Astrocyte of the spinal cord (primary cell): ENCODE results near the gene RBMY1A1.
"Not testable (repeated sequence)": the region's sequence is repeated elsewhere in the genome, so short reads cannot be mapped to it uniquely, and the experiment has no call there.

Experiments used
- DNase-seq: peaks from one replicate; pipeline ENCODE4 v3.0.0; 2011; ENCODE audit warnings: low read depth, low spot score
- H3K4me3 ChIP-seq: 2 replicates; pipeline ENCODE4 v1.5.1; 2011; ENCODE audit warnings: low read depth, mild to moderate bottlenecking, low read length, moderate library complexity
- in situ Hi-C: cut with HindIII; loops from 2 replicates; pipeline ENCODE4 v1.10.0; 2017; ENCODE audit warnings: low sequenced_read_pairs
- TF ChIP-seq, protein P1 (sequence below): IDR thresholded peaks from 2 replicates; pipeline ENCODE4 v1.5.1; 2012; ENCODE audit warnings: low read depth, mild to moderate bottlenecking, low read length, inconsistent platforms

Gene RBMY1A1

DNA sequence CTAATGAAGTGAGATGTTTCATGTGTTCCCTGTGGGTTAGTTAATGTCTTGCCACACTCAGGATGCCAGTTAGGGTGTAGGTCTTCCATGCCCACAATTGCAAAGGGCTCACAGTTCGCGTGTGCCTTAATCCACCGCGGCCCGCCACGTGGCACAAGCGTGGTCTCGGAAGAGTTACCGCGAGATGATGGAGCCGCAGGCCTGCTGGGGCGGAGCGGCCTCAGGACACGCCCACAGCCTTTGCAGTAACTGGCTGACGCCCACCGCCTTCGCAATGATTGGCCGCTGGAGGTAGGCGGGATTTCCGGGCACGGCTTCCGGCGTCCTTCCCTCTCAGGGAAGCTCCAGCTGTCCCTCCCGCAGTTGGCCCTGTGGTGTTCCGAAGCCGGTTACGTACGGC is at the start of gene RBMY1A1:
RBMY1A1 (plus strand) TSS at position 301 of the 400 bp plus-strand sequence. CDS start 2,013 bp downstream, outside the sequence.
- in situ Hi-C loops: not testable (repeated sequence)

DNA sequence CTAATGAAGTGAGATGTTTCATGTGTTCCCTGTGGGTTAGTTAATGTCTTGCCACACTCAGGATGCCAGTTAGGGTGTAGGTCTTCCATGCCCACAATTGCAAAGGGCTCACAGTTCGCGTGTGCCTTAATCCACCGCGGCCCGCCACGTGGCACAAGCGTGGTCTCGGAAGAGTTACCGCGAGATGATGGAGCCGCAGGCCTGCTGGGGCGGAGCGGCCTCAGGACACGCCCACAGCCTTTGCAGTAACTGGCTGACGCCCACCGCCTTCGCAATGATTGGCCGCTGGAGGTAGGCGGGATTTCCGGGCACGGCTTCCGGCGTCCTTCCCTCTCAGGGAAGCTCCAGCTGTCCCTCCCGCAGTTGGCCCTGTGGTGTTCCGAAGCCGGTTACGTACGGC is 23.6 kb upstream of the RBMY1A1 start, which contains the start of gene RBMY1B:
RBMY1B (plus strand) TSS at position 301 of the 400 bp plus-strand sequence. CDS start 2,013 bp downstream, outside the sequence.
- DNase-seq, in situ Hi-C loops, H3K4me3 ChIP-seq: not testable (repeated sequence)

More for the DNA sequence above, at the start of gene RBMY1A1:
- not testable (repeated sequence) for DNase-seq, H3K4me3 ChIP-seq

DNA sequence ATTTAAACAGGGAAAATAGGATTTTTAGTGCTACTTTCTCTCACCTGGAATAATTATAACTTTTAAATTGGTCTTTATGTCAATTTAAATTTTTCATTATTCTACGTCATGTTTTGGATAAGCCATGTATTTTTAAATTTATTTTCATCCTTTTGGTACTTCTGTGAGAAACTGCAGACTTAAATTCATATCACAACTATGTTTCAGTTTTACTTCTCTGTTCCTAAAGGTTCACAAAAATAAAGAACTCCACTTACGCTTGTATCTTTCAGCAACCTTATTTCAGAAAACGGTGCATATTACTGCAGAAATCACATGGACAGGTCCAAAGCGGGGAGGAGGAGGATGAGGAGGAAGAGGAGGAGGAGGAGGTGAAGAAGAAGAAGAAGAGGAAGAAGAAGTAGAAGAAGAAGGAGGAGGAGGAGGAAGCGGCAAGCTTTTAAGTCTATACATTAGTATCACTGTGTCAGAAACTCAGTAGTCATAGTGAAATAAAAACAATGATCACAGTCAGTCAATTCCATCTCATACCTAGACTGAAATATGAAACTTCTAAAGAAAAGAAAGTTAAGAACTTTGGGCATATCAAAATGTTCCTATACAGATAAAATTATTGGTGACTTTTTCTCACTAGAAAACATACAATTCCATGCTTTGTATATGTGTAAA is 24.8 kb downstream of the RBMY1A1 start:
- in situ Hi-C loops, DNase-seq: not testable (repeated sequence)

DNA sequence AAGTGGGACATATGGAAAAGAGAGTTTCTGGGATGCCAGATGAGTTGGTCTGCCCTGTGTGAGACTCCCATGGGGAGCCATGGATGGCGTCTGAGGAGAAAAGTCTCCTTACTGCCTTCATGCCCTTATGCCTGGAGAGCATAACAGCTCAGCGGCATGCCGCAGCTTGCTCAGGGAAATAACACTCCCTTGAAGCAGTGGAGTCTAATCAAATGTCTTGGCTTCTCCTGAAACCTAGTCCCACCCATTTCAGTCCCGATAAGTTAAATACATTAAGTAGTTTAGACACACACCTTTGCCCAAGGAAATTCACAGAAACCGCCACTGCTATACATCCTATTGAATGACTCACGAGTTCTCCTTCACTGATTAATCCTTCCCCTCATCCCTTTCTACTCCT is 50.8 kb downstream of the RBMY1A1 start:
- TF ChIP-seq, protein P1, sequence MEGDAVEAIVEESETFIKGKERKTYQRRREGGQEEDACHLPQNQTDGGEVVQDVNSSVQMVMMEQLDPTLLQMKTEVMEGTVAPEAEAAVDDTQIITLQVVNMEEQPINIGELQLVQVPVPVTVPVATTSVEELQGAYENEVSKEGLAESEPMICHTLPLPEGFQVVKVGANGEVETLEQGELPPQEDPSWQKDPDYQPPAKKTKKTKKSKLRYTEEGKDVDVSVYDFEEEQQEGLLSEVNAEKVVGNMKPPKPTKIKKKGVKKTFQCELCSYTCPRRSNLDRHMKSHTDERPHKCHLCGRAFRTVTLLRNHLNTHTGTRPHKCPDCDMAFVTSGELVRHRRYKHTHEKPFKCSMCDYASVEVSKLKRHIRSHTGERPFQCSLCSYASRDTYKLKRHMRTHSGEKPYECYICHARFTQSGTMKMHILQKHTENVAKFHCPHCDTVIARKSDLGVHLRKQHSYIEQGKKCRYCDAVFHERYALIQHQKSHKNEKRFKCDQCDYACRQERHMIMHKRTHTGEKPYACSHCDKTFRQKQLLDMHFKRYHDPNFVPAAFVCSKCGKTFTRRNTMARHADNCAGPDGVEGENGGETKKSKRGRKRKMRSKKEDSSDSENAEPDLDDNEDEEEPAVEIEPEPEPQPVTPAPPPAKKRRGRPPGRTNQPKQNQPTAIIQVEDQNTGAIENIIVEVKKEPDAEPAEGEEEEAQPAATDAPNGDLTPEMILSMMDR: no peak
- DNase-seq: no peak
- no peak overlapping the region for H3K4me3 ChIP-seq
- in situ Hi-C loops: no loop called here

More for the DNA sequence above, 24.8 kb downstream of the RBMY1A1 start:
- not testable (repeated sequence) for H3K4me3 ChIP-seq

DNA sequence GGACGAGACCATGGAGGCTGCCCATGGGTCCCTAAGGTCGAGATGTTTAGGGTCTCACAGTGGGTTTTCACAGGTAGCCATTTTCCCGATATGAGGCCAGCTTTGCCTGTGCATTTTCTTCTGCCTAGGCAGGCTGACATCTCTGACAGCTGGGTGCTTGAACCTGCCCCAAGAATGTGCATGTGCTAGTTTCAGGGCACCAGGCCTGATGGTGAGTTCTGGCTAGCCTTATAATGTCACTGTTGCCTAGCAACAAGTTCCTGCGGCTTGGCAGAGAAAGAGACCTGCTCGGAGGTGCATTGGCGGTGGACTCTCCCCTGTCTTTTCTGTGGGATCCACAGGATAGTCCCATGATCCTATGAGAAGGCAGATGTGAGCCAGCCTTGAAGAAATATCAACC is 51.8 kb downstream of the RBMY1A1 start:
- DNase-seq, in situ Hi-C loops, H3K4me3 ChIP-seq: not testable (repeated sequence)

DNA sequence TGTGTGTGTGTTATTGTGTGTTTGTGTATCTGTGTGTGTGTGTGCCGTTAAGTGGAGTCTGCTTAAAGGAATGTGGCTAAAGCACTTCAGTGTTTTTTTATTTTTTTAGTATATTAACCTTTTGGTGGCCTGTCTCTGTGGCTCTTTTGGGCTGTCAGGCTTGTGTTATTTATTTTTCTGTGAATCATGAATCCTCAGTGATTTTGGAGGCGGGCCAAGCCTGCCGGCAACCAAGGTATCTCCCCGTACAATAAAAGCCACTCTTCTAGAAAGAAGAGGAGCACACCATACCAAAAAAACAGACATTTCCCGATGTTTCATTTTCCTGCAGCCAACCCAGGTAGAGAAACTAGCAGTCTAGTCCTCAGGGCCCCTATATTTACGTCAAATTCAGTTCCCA is 57.4 kb downstream of the RBMY1A1 start:
- TF ChIP-seq, protein P1: no peak
- in situ Hi-C loops: no loop called here
- DNase-seq: no peak
- no peak overlapping the region for H3K4me3 ChIP-seq

DNA sequence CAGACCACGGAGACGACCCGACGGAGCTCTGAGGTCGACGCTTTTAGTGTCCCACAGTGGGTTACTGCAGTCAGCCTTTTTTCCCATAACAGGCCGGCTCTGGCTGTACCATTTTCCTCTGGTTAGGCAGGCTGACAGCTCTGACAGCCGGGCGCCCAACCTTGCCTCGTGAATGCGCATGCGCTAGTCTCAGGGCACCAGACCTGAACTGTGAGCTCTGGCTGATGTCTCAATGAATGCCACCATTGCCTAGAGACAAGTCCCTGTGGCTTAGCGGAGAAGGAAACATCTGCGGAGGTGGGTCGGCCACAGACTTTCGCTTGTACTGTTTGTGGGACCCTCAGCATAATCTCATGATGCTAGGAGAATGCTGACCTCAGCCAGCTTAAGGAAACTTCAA is 61.6 kb downstream of the RBMY1A1 start:
- DNase-seq, in situ Hi-C loops: not testable (repeated sequence)

More for the DNA sequence above, 61.6 kb downstream of the RBMY1A1 start:
- not testable (repeated sequence) for H3K4me3 ChIP-seq
